Measurements from ENCODE around the gene FAM222B. TPM values are rescaled to one million over a fixed set of nuclear protein-coding genes. Genes with fewer than 3 reads are reported as not detected.
A peak's percentile ranks its signal among the peaks of the same experiment; 100 is the strongest.

The FAM222B gene
- total and polyA plus RNA-seq, 9 of the 15 experiments (the other 6 are each of a cell fraction or from before 2014, with no cell fraction given): 4.0 to 34.6 (median 7.5) TPM

GRCh38 chr17:28735242-28735722 is 107.3 kb downstream of the FAM222B start (continued):
- no peak for TF ChIP-seq PPARD (CRISPR knock-in tag; IDR thresholded peaks at IDR 0.05)
- TF ChIP-seq, protein P1, sequence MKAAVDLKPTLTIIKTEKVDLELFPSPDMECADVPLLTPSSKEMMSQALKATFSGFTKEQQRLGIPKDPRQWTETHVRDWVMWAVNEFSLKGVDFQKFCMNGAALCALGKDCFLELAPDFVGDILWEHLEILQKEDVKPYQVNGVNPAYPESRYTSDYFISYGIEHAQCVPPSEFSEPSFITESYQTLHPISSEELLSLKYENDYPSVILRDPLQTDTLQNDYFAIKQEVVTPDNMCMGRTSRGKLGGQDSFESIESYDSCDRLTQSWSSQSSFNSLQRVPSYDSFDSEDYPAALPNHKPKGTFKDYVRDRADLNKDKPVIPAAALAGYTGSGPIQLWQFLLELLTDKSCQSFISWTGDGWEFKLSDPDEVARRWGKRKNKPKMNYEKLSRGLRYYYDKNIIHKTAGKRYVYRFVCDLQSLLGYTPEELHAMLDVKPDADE (conservative IDR thresholded peaks at IDR 0.05; ENCODE audit: control insufficient read depth, low read depth, low read length): no peak; the same call in 1 of the 2 replicates
- 0 out of 2 replicates have a peak, but pooled peaks have one; percentile 54 for TF ChIP-seq ZNF444 (CRISPR knock-in tag; IDR thresholded peaks at IDR 0.05)
- no peak for TF ChIP-seq ARID4B (CRISPR knock-in tag; IDR thresholded peaks at IDR 0.05)
- TF ChIP-seq SMC3 (conservative IDR thresholded peaks at IDR 0.05; ENCODE audit: insufficient read depth, low read depth, low read length): 0 out of 2 replicates have a peak, but pooled peaks have one; percentile 12
- no peak for TF ChIP-seq KDM1A (IDR thresholded peaks at IDR 0.05)
- TF ChIP-seq SMAD2 (IDR thresholded peaks at IDR 0.05; ENCODE audit: low read depth, low read length): no peak
- no peak for TF ChIP-seq ZNF274 (IDR thresholded peaks at IDR 0.05; ENCODE audit: borderline replicate concordance, low read depth, low read length)
- no peak for TF ChIP-seq ZNF830 (CRISPR knock-in tag; IDR thresholded peaks at IDR 0.05)
- TF ChIP-seq SP2 (IDR thresholded peaks at IDR 0.05; ENCODE audit: extremely low read depth, low read depth, low read length, poor library complexity, severe bottlenecking): no peak
- no peak for TF ChIP-seq POLR2B (IDR thresholded peaks at IDR 0.05; ENCODE audit: low read depth, partially characterized antibody)
- TF ChIP-seq FUS (optimal IDR thresholded peaks at IDR 0.05; ENCODE audit: low read depth, low read length): no peak
- peak; percentile 74 for TF ChIP-seq SMARCB1 (IDR thresholded peaks at IDR 0.05; ENCODE audit: insufficient read length, low read depth)
- TF ChIP-seq DACH1 (IDR thresholded peaks at IDR 0.05; ENCODE audit: partially characterized antibody): no peak
- no peak for TF ChIP-seq ZNF174 (CRISPR knock-in tag; IDR thresholded peaks at IDR 0.05)
- TF ChIP-seq MBD2 (IDR thresholded peaks at IDR 0.05; ENCODE audit: borderline replicate concordance, low read depth): peak; percentile 27; the same call in 1 of the 2 replicates
- TF ChIP-seq, protein P2, sequence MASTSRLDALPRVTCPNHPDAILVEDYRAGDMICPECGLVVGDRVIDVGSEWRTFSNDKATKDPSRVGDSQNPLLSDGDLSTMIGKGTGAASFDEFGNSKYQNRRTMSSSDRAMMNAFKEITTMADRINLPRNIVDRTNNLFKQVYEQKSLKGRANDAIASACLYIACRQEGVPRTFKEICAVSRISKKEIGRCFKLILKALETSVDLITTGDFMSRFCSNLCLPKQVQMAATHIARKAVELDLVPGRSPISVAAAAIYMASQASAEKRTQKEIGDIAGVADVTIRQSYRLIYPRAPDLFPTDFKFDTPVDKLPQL (IDR thresholded peaks at IDR 0.05; ENCODE audit: extremely low read depth, insufficient read length): no peak
- TF ChIP-seq ZFP36 (IDR thresholded peaks at IDR 0.05; ENCODE audit: low read depth, low read length, partially characterized antibody): peak; percentile 76
- no peak for TF ChIP-seq LARP7 (IDR thresholded peaks at IDR 0.05)

Data from K562 (cell line).